Measurements from ENCODE around the gene NPHP4.

GRCh38 chr1:6024376-6024775 is 32.2 kb upstream of the NPHP4 start:
- TF ChIP-seq, protein P1, sequence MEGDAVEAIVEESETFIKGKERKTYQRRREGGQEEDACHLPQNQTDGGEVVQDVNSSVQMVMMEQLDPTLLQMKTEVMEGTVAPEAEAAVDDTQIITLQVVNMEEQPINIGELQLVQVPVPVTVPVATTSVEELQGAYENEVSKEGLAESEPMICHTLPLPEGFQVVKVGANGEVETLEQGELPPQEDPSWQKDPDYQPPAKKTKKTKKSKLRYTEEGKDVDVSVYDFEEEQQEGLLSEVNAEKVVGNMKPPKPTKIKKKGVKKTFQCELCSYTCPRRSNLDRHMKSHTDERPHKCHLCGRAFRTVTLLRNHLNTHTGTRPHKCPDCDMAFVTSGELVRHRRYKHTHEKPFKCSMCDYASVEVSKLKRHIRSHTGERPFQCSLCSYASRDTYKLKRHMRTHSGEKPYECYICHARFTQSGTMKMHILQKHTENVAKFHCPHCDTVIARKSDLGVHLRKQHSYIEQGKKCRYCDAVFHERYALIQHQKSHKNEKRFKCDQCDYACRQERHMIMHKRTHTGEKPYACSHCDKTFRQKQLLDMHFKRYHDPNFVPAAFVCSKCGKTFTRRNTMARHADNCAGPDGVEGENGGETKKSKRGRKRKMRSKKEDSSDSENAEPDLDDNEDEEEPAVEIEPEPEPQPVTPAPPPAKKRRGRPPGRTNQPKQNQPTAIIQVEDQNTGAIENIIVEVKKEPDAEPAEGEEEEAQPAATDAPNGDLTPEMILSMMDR (IDR thresholded peaks at IDR 0.05) = no peak
- TF ChIP-seq POLR2A (IDR thresholded peaks at IDR 0.05) = no peak
